IgD-negative memory B cell (primary cell): ENCODE results near the gene CNOT1. TPM values are rescaled to one million over a fixed set of nuclear protein-coding genes. Genes with fewer than 3 reads are reported as not detected.

Source experiments
- polyA plus RNA-seq: library from polyadenylated mRNA; unstranded; fragments of 300-500 nt; fragmentation: Illumina TruSeq; gene quantifications from one replicate; pipeline ENCODE4 v1.2.3, GENCODE V29; 2021

Gene CNOT1
- polyA plus RNA-seq, 1 donor from 2014 or later, result 80.9 TPM

Other genes with a start within 250 kb of the CNOT1 start
- gene GINS3, start 237.4 kb downstream of the CNOT1 start, polyA plus RNA-seq, result 1.5 TPM
- gene NDRG4, start 129.7 kb downstream of the CNOT1 start, polyA plus RNA-seq, result 0.81 TPM
- gene SETD6, start 114.3 kb downstream of the CNOT1 start, polyA plus RNA-seq, result 12.4 TPM
- gene SLC38A7, start 54.9 kb upstream of the CNOT1 start, polyA plus RNA-seq, result 7.7 TPM
- 56.3 TPM for gene GOT2, start 104.5 kb upstream of the CNOT1 start, polyA plus RNA-seq